SK-N-SH (cell line): ENCODE results near the gene NREP. TPM values are rescaled to one million over a fixed set of nuclear protein-coding genes. Genes with fewer than 3 reads are reported as not detected.

Source experiments
- CTCF ChIA-PET: fragments of 300-600, 350-600 bp; formaldehyde crosslinking; extraction: SDS; loops from one replicate; lab custom pipeline; 2021; lab: Yijun Ruan, JAX
- POLR2A ChIA-PET: fragments of 350-600 bp; sonication (Branson Sonifier 250); formaldehyde crosslinking; extraction: SDS; loops from one replicate; lab custom pipeline; 2020; ENCODE audit warnings: antibody characterized with exemption, inconsistent platforms; lab: Yijun Ruan, JAX
- DNase-seq: peaks from one replicate; pipeline ENCODE4 v3.0.0; 2012
- H2AFZ ChIP-seq: fragments of 200-600 bp; sonication (generic); 2 replicates; pipeline ENCODE4 v1.8.1; 2016; ENCODE audit warnings: antibody characterized with exemption, mild to moderate bottlenecking, low read depth
- H3F3A ChIP-seq: fragments of 200-600 bp; sonication (generic); replicated peaks from 2 replicates; pipeline ENCODE3; 2016; ENCODE audit warnings: antibody characterized with exemption, mild to moderate bottlenecking; ENCODE audit not compliant: insufficient read depth
- H3K27ac ChIP-seq, 2 experiments: fragments of 200-500 bp in 1 of 2; fragments of 200-600 bp in 1 of 2; sonication (Bioruptor generic) in 1 of 2; sonication (generic), shearing (Covaris generic) in 1 of 2; 2 replicates each; pipeline versions ENCODE4 v1.5.1 to v1.6.1; 2014 to 2016; ENCODE audit warnings: low read depth in 2 of 2, inconsistent platforms in 1 of 2, low read length in 1 of 2, mild to moderate bottlenecking in 1 of 2, mixed read lengths in 1 of 2
- H3K27me3 ChIP-seq: fragments of 200-600 bp; sonication (generic), shearing (Covaris generic); 2 replicates; pipeline ENCODE4 v1.6.1; 2016; ENCODE audit warnings: mixed run types; ENCODE audit not compliant: insufficient read depth
- H3K36me3 ChIP-seq, 2 experiments: fragments of 200-500 bp in 1 of 2; fragments of 200-600 bp in 1 of 2; sonication (Bioruptor generic) in 1 of 2; sonication (generic) in 1 of 2; replicated peaks in 1 of 2; 2 replicates each; pipeline versions ENCODE3 to v1.5.1; 2014 to 2016; ENCODE audit warnings: low read length in 1 of 2, mild to moderate bottlenecking in 1 of 2; ENCODE audit not compliant: insufficient read depth in 2 of 2, control insufficient read depth in 1 of 2
- H3K4me1 ChIP-seq, 2 experiments: fragments of 200-500 bp in 1 of 2; fragments of 200-600 bp in 1 of 2; sonication (Bioruptor generic) in 1 of 2; sonication (generic), shearing (Covaris generic) in 1 of 2; 2 replicates each; pipeline versions ENCODE4 v1.5.1 to v1.6.1; 2014 to 2016; ENCODE audit warnings: low read depth in 1 of 2, low read length in 1 of 2, mixed run types in 1 of 2; ENCODE audit not compliant: insufficient read depth in 2 of 2, control insufficient read depth in 1 of 2
- H3K4me2 ChIP-seq: fragments of 200-600 bp; sonication (generic), shearing (Covaris generic); 2 replicates; pipeline ENCODE4 v1.6.1; 2017; ENCODE audit warnings: mixed run types
- H3K4me3 ChIP-seq, 2 experiments: fragments of 200-500 bp in 1 of 2; fragments of 200-600 bp in 1 of 2; sonication (Bioruptor generic) in 1 of 2; sonication (generic), shearing (Covaris generic) in 1 of 2; 2 replicates each; pipeline versions ENCODE4 v1.5.1 to v1.8.1; 2014 to 2016; ENCODE audit warnings: low read depth in 2 of 2, inconsistent platforms in 1 of 2, low read length in 1 of 2, mild to moderate bottlenecking in 1 of 2, mixed read lengths in 1 of 2, moderate library complexity in 1 of 2
- H3K79me2 ChIP-seq: fragments of 200-600 bp; sonication (generic); 2 replicates; pipeline ENCODE4 v1.8.1; 2017; ENCODE audit warnings: mild to moderate bottlenecking; ENCODE audit not compliant: insufficient read depth
- H3K9ac ChIP-seq: fragments of 200-600 bp; sonication (generic); 2 replicates; pipeline ENCODE4 v1.6.1; 2017; ENCODE audit warnings: mixed run types
- H3K9me2 ChIP-seq: fragments of 200-600 bp; sonication (generic); 2 replicates; pipeline ENCODE4 v1.6.1; 2017; ENCODE audit warnings: mixed run types
- H3K9me3 ChIP-seq: fragments of 200-600 bp; sonication (generic); 2 replicates; pipeline ENCODE4 v1.6.1; 2017; ENCODE audit warnings: mixed run types, mild to moderate bottlenecking, moderate library complexity
- H4K20me1 ChIP-seq: fragments of 200-600 bp; sonication (generic); 2 replicates; pipeline ENCODE4 v1.6.1; 2017; ENCODE audit warnings: mild to moderate bottlenecking, mixed run types; ENCODE audit not compliant: insufficient read depth
- CHD2 ChIP-seq: fragments of 150-350 bp; IDR thresholded peaks from 2 replicates; pipeline ENCODE4 v1.6.1; 2018; ENCODE audit warnings: low read length; ENCODE audit not compliant: partially characterized antibody
- GABPA ChIP-seq: IDR thresholded peaks from 2 replicates; pipeline ENCODE4 v1.4.0; 2012; ENCODE audit warnings: low read depth, mild to moderate bottlenecking
- MEF2A ChIP-seq: IDR thresholded peaks from 2 replicates; pipeline ENCODE4 v1.4.0; 2012; ENCODE audit warnings: low read depth, borderline replicate concordance
- NFIC ChIP-seq: IDR thresholded peaks from 2 replicates; pipeline ENCODE4 v1.4.0; 2012; ENCODE audit warnings: borderline replicate concordance
- RAD21 ChIP-seq: IDR thresholded peaks from 2 replicates; pipeline ENCODE4 v1.6.1; 2012; ENCODE audit warnings: mild to moderate bottlenecking, low read length
- REST ChIP-seq: IDR thresholded peaks from 2 replicates; pipeline ENCODE4 v1.6.1; 2012; ENCODE audit warnings: mild to moderate bottlenecking, low read depth, low read length, moderate library complexity
- RFX5 ChIP-seq: IDR thresholded peaks from 2 replicates; pipeline ENCODE4 v1.6.1; 2012; ENCODE audit warnings: mild to moderate bottlenecking, improper control_type of control experiment, low read length
- RXRA ChIP-seq: IDR thresholded peaks from 2 replicates; pipeline ENCODE4 v1.4.0; 2012; ENCODE audit warnings: low read depth, mild to moderate bottlenecking, borderline replicate concordance
- SIN3A ChIP-seq: IDR thresholded peaks from 2 replicates; pipeline ENCODE4 v1.6.1; 2012; ENCODE audit warnings: low read depth, mild to moderate bottlenecking, low read length, moderate library complexity, borderline replicate concordance
- SMC3 ChIP-seq: IDR thresholded peaks from 2 replicates; pipeline ENCODE4 v1.6.1; 2012; ENCODE audit warnings: low read depth, low read length, improper control_type of control experiment
- USF2 ChIP-seq: fragments of 150-350 bp; IDR thresholded peaks from 2 replicates; pipeline ENCODE4 v1.6.1; 2017; ENCODE audit warnings: antibody characterized with exemption, low read length, low read depth, borderline replicate concordance
- WGBS: methylation state at CpG from one replicate; pipeline ENCODE4 v1.1.6; 2017; ENCODE audit warnings: low lambda C conversion rate; 5-methylcytosine and 5-hydroxymethylcytosine counted together
- polyA plus RNA-seq, 3 experiments: library from polyadenylated mRNA; depleted of rRNA; stranded (reverse); fragments of >200 nt; gene quantifications; 2 replicates each; pipeline ENCODE4 v1.2.3, GENCODE V29; 2012

Gene NREP
- polyA plus RNA-seq, 1 of the 3 experiments (the other 2 are of a cell fraction): 94.4 TPM

GRCh38 chr5:111752426-111752965 is 4.5 kb downstream of the NREP start:
- no peak overlapping the region for H2AFZ ChIP-seq
- H3K4me3 ChIP-seq: peak overlapping the region in 1 of 2 experiments; percentile 1; a peak in 2 of 4 replicates
- no peaks in the 10 kb centered on the region for H3K27me3 ChIP-seq
- H3K36me3 ChIP-seq: peaks cover 57 to 58% of the 10 kb centered on the region in 2 experiments
- WGBS: 98% methylated on average over 2 of the region's 2 CpGs
- peaks cover 5 to 9% of the 10 kb centered on the region in 2 experiments for H3K4me1 ChIP-seq
- H3K9ac ChIP-seq: no peak overlapping the region
- H3K9me2 ChIP-seq: no peaks in the 10 kb centered on the region
- H3K4me2 ChIP-seq: peak overlapping the region; percentile 6; the same call in 1 of the 2 replicates
- H3F3A ChIP-seq: peaks cover 29% of the 10 kb centered on the region
- DNase-seq: no peak
- CTCF ChIA-PET: interaction anchor here (2.9 kb wide), 1 partner anchor 221 kb away, joined by 8 read pairs; no protein-coding TSS in a partner anchor
- TF ChIP-seq MEF2A (no peak), SIN3A (no peak), NFIC (no peak), USF2 (no peak), REST (no peak), RXRA (no peak), CHD2 (no peak), RFX5 (no peak), GABPA (no peak), SMC3 (no peak), RAD21 (no peak)
- POLR2A ChIA-PET: no interaction called here
- no peaks in the 10 kb centered on the region; the same call in 1 of the 2 replicates for H4K20me1 ChIP-seq
- H3K79me2 ChIP-seq: peaks cover 66% of the 10 kb centered on the region
- H3K9me3 ChIP-seq: no peaks in the 10 kb centered on the region
- H3K27ac ChIP-seq: no peak overlapping the region
